ENCODE results near the gene CALCOCO2.
A peak's percentile ranks its signal among the peaks of the same experiment; 100 is the strongest.

Gene CALCOCO2

GRCh38 chr17:48799069-48799723, 31.6 kb upstream of the CALCOCO2 start:
- peak overlapping the region; percentile 91; the same call in 1 of the 2 replicates for H3K27ac ChIP-seq
- TF ChIP-seq, protein P1, sequence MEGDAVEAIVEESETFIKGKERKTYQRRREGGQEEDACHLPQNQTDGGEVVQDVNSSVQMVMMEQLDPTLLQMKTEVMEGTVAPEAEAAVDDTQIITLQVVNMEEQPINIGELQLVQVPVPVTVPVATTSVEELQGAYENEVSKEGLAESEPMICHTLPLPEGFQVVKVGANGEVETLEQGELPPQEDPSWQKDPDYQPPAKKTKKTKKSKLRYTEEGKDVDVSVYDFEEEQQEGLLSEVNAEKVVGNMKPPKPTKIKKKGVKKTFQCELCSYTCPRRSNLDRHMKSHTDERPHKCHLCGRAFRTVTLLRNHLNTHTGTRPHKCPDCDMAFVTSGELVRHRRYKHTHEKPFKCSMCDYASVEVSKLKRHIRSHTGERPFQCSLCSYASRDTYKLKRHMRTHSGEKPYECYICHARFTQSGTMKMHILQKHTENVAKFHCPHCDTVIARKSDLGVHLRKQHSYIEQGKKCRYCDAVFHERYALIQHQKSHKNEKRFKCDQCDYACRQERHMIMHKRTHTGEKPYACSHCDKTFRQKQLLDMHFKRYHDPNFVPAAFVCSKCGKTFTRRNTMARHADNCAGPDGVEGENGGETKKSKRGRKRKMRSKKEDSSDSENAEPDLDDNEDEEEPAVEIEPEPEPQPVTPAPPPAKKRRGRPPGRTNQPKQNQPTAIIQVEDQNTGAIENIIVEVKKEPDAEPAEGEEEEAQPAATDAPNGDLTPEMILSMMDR (conservative IDR thresholded peaks at IDR 0.05) = no peak

DNA sequence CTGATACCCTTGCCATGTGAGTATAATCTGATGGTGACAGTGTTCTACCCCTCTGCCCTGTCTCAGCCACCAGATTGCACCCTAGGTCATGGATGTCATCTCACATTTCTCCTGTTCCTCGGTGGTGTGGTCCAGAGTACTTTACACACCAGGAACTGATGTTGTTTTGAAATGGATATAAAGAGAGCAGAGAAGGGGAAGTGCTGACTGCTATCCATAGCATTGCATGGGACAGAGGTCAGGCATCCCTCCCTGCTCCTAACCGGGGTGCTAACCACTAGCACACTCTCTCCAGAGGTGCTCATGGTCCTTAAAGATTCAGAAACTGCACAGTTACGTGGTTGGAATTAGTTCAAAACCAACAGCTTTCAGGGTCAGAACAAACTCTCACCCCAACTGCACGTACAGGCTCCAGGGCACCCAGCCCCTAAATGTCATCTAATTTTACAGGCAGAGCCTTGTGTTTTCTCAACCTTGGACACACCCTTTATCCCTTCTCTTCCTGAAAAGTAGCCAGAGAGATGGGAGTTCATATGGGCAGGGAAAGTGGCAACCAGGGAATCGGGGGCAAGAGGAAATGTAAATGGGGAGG, 30.1 kb upstream of the CALCOCO2 start:
- TF ChIP-seq, protein P1 (conservative IDR thresholded peaks at IDR 0.05) = no peak
- H3K27ac ChIP-seq = peak overlapping the region; percentile 91

DNA sequence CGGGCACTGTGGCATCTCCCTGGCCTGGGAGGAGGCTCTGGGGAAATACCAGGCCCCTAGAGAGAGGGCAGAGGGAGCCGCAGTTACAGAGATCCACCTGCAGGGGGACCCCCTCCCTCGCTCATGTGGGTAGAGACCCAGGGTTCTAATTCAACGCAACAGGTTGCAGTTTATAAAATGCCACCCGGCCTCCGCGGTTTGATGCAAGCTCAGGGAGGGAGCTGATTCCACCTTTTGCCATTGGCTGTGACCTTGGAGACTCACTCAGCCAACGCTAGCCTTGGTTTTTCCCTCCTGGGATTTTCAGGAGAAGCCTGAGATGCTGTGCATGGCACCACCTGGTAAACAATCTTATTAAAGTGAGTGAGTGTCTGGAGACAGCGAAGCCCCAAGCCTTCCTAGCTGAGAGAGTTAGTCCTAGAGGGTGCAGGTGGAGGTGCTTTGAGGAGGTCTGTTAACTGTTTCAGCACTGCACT, 25.9 kb upstream of the CALCOCO2 start:
- peak overlapping the region; percentile 91; the same call in 1 of the 2 replicates for H3K27ac ChIP-seq
- TF ChIP-seq, protein P1 (conservative IDR thresholded peaks at IDR 0.05) = peak; percentile 97

DNA sequence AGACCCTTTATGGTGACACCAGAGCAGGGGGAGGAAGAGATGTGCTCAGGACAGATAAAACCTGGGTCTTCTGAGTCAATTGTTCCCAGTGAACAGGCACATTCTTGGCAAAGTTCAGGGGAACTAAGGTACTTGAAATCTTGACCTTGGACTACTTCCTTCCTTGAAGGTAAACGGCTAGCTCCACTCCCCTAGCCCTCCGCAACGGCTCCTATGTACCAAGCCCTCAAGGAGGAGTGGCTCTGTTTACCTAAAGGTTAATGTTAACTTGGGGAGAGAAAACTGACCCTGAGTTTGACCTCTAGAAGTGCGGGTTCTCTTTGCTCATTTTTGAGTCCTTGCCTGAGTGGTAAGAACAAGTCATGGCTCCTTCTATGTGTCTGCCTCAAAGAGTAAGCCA, 21.7 kb upstream of the CALCOCO2 start:
- TF ChIP-seq, protein P1 (conservative IDR thresholded peaks at IDR 0.05) = no peak
- H3K27ac ChIP-seq = no peak overlapping the region

DNA sequence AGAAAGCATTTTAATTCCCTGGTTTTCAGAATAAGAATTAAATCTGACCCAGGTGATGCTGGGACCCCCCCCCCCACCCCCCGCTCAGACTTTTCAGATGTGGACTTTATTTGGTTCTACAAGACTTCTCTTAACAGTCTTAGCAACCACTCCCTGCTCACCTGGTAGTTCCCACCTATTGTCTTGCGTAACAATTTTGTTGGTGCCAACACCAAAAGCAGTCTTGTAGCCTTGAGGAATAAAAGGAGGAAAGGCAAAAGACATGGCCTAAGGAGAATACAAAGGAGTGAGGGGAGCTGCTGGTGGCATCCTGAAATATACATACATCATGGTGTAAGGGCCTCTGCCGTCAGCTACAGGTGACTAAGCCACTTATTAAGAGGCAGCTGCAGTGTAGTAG, 18.8 kb upstream of the CALCOCO2 start:
- no peak overlapping the region for H3K27ac ChIP-seq
- TF ChIP-seq, protein P1 (conservative IDR thresholded peaks at IDR 0.05) = no peak

DNA sequence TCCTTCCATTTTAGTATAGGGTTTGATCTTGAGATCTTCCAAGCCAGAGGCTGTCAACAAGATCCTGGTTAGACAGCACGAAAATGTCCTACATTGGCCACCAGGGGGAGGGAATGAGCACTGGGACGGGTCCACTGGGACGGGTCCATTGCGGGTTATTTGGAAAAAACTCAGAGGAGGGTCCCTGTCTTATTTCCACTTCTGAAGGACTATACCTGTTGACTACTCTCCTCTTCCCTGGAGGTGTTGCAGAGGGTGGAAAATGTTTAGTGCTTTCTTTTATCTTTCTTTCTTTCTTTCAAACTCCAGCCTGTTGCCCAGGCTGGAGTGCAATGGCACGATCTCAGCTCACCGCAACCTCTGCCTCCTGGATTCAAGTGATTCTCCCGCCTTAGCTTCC, 16.3 kb upstream of the CALCOCO2 start:
- H3K27ac ChIP-seq = no peak overlapping the region
- TF ChIP-seq, protein P1 (conservative IDR thresholded peaks at IDR 0.05) = peak; percentile 78

- TF ChIP-seq, protein P1 (conservative IDR thresholded peaks at IDR 0.05) = no peak
- H3K27ac ChIP-seq = no peak overlapping the region
Measured at GRCh38 chr17:48815311-48815710, 15.5 kb upstream of the CALCOCO2 start.

Measured in VCaP (cell line).